Lower leg skin (tissue), 3 donors: ENCODE measurements around the gene OR2B2.

Experiments
- CTCF ChIP-seq, 3 donors: fragments of 450-650 bp; IDR thresholded peaks; one replicate each; pipeline ENCODE4 v1.5.1; 2016; ENCODE audit warnings: antibody characterized with exemption in 3 of 3, mild to moderate bottlenecking in 3 of 3, moderate library complexity in 2 of 3
- POLR2A ChIP-seq, 2 donors: fragments of 450-650 bp; IDR thresholded peaks; one replicate each; pipeline ENCODE4 v1.6.1; 2016 to 2017; ENCODE audit warnings: antibody characterized with exemption in 2 of 2, mild to moderate bottlenecking in 1 of 2, moderate library complexity in 1 of 2

- TF ChIP-seq POLR2A (IDR thresholded peaks at IDR 0.05), result no peak
- TF ChIP-seq CTCF (IDR thresholded peaks at IDR 0.05), result no peak
Observed at GRCh38 chr6:27896398-27896796, 15.8 kb downstream of the OR2B2 start.
